Breast epithelium (tissue), 4 donors: Measurements from ENCODE around the gene PUM1. TPM values are rescaled to one million over a fixed set of nuclear protein-coding genes. Genes with fewer than 3 reads are reported as not detected.
"Not testable (repeated sequence)": the region's sequence is repeated elsewhere in the genome, so short reads cannot be mapped to it uniquely, and the experiment has no call there.

Experiments
- DNase-seq, 2 donors: peaks; one replicate each; pipeline ENCODE4 v3.0.0-alpha.2; 2019; ENCODE audit warnings: low spot score in 2 of 2
- H3K27ac ChIP-seq, 2 donors: fragments of 200-600 bp; sonication (generic) in 1 of 2; one replicate each; pipeline ENCODE4 v1.5.1; 2016 to 2019; ENCODE audit warnings: mild to moderate bottlenecking in 1 of 2
- H3K27me3 ChIP-seq, 2 donors: fragments of 200-600 bp; sonication (generic) in 1 of 2; one replicate each; pipeline versions ENCODE4 v1.5.1 to v1.6.0; 2017 to 2019; ENCODE audit warnings: control low read depth in 1 of 2, mild to moderate bottlenecking in 1 of 2
- H3K36me3 ChIP-seq: fragments of 200-600 bp; one replicate; pipeline ENCODE4 v1.5.1; 2019
- H3K4me1 ChIP-seq, 2 donors: fragments of 200-600 bp; sonication (generic); one replicate each; pipeline ENCODE4 v1.5.1; 2016 to 2019; ENCODE audit warnings: control low read depth in 1 of 2
- H3K4me3 ChIP-seq, 3 donors: fragments of 200-600 bp; sonication (generic); 1 replicate in 2 of 3; 2 replicates in 1 of 3; pipeline ENCODE4 v1.5.1; 2016 to 2019; ENCODE audit warnings: mild to moderate bottlenecking in 3 of 3, moderate library complexity in 2 of 3
- H3K9me3 ChIP-seq, 2 donors: fragments of 200-600 bp; sonication (generic) in 1 of 2; one replicate each; pipeline ENCODE4 v1.5.1; 2016 to 2019; ENCODE audit warnings: control low read depth in 1 of 2
- POLR2A ChIP-seq: fragments of 450-650 bp; IDR thresholded peaks from one replicate; pipeline ENCODE4 v1.6.1; 2016; ENCODE audit warnings: antibody characterized with exemption, mild to moderate bottlenecking, moderate library complexity
- POLR2AphosphoS5 ChIP-seq, 3 donors: sonication (generic); formaldehyde crosslinking; IDR thresholded peaks; one replicate each; pipeline ENCODE4 v1.6.1; 2017; ENCODE audit warnings: antibody characterized with exemption in 3 of 3
- intact Hi-C: fragments of 100-400 bp; cut with DNase I; formaldehyde crosslinking; loops from one replicate; pipeline ENCODE4 v1.15.1; 2023; ENCODE audit warnings: low total_unique reads
- total RNA-seq, 3 donors: library from RNA; depleted of rRNA; stranded (reverse); fragments of >200 nt; gene quantifications; one replicate each; pipeline ENCODE4 v1.1.0, GENCODE V29; 2016
- TF ChIP-seq, protein P1 (sequence below), 3 donors: fragments of 450-650 bp; IDR thresholded peaks; one replicate each; pipeline ENCODE4 v1.5.1; 2016 to 2017; ENCODE audit warnings: antibody characterized with exemption in 3 of 3, mild to moderate bottlenecking in 3 of 3, moderate library complexity in 3 of 3

PUM1 gene
- total RNA-seq, 3 donors from 2014 or later, result 93.8 to 149 (median 116) TPM

DNA sequence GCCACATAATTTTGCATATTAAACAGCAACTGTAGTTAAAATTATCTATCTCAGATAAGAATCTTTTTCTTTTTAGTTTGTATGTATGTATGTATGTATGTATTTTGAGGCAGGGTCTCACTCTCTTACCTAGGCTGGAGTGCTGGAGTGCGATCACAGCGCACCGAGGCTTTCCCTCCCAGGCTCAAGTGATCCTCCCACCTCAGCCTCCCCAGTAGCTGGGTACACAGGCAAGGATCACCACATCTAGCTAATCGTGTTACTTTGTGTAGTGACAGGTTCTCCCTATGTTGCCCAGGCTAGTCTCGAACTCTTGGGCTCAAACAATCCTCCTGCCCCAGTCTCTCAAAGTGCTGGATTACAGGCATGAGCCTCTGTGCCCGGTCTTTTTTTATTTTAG, 30.5 kb upstream of the PUM1 start:
- TF ChIP-seq, protein P1, sequence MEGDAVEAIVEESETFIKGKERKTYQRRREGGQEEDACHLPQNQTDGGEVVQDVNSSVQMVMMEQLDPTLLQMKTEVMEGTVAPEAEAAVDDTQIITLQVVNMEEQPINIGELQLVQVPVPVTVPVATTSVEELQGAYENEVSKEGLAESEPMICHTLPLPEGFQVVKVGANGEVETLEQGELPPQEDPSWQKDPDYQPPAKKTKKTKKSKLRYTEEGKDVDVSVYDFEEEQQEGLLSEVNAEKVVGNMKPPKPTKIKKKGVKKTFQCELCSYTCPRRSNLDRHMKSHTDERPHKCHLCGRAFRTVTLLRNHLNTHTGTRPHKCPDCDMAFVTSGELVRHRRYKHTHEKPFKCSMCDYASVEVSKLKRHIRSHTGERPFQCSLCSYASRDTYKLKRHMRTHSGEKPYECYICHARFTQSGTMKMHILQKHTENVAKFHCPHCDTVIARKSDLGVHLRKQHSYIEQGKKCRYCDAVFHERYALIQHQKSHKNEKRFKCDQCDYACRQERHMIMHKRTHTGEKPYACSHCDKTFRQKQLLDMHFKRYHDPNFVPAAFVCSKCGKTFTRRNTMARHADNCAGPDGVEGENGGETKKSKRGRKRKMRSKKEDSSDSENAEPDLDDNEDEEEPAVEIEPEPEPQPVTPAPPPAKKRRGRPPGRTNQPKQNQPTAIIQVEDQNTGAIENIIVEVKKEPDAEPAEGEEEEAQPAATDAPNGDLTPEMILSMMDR (IDR thresholded peaks at IDR 0.05), result no peak
- TF ChIP-seq POLR2A (no peak), POLR2AphosphoS5 (IDR thresholded peaks at IDR 0.05) (no peak)
- H3K9me3 ChIP-seq, result no peaks in the 10 kb centered on the region
- no peaks in the 10 kb centered on the region for H3K27me3 ChIP-seq
- intact Hi-C loops, result no loop called here
- H3K36me3 ChIP-seq, result no peaks in the 10 kb centered on the region
- no peak overlapping the region for H3K4me3 ChIP-seq
- H3K27ac ChIP-seq, result no peak overlapping the region
- H3K4me1 ChIP-seq, result no peaks in the 10 kb centered on the region
- no peak for DNase-seq

DNA sequence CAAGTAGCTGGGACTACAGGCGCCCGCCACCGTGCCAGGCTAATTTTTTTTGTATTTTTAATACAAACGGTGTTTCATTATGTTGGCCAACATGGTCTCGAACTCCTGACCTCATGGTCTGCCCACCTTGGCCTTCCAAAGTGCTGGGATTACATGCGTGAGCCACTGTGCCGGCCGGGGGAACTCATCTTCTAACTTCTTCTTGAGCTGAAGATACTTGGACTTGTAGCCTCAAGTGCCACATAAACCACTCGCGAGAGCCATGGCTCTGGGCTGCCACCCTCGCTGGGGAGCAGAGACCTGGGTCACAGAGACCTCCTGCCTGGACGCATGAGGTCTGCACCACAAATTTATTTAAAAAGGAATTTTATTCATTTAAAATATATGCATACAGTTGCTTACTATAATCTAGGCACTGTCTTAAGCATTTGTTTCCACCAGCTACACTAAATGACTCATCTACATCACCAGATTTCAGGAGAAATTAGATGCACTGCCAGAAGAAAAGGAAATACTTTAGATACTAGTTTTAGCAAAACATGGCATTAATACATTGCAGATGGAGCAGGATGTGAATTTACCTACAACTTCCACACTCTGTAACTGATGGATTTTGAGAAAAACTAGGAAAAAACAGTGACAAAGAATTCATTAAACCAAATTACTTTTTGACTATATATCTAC, 29.9 kb upstream of the PUM1 start:
- no peak for DNase-seq
- TF ChIP-seq POLR2A (no peak), POLR2AphosphoS5 (IDR thresholded peaks at IDR 0.05) (no peak)
- TF ChIP-seq, protein P1 (IDR thresholded peaks at IDR 0.05), result no peak
- H3K27me3 ChIP-seq, result no peaks in the 10 kb centered on the region
- H3K4me3 ChIP-seq, result no peak overlapping the region
- no peaks in the 10 kb centered on the region for H3K9me3 ChIP-seq
- H3K4me1 ChIP-seq, result no peaks in the 10 kb centered on the region
- no peaks in the 10 kb centered on the region for H3K36me3 ChIP-seq
- no peak overlapping the region for H3K27ac ChIP-seq
- intact Hi-C loops, result no loop called here

DNA sequence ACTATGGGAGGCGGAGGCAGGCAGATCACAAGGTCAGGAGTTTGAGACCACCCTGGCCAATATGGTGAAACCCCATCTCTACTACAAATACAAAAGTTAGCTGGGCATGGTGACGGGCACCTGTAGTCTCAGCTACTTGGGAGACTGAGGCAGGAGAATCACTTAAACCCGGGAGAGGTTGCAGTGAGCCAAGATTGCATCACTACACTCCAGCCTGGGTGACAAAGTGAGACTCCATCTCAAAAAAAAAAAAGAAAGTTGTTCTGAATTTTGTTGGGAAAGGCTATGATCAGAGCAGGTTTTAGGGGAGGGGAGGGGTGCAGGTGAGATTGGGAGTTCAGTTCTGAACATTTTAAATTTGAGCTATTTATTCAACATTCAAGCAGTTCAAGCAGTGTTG, 22.6 kb upstream of the PUM1 start:
- intact Hi-C loops, H3K4me1 ChIP-seq, H3K36me3 ChIP-seq, DNase-seq, H3K27me3 ChIP-seq, H3K27ac ChIP-seq, H3K9me3 ChIP-seq, H3K4me3 ChIP-seq: not testable (repeated sequence)

DNA sequence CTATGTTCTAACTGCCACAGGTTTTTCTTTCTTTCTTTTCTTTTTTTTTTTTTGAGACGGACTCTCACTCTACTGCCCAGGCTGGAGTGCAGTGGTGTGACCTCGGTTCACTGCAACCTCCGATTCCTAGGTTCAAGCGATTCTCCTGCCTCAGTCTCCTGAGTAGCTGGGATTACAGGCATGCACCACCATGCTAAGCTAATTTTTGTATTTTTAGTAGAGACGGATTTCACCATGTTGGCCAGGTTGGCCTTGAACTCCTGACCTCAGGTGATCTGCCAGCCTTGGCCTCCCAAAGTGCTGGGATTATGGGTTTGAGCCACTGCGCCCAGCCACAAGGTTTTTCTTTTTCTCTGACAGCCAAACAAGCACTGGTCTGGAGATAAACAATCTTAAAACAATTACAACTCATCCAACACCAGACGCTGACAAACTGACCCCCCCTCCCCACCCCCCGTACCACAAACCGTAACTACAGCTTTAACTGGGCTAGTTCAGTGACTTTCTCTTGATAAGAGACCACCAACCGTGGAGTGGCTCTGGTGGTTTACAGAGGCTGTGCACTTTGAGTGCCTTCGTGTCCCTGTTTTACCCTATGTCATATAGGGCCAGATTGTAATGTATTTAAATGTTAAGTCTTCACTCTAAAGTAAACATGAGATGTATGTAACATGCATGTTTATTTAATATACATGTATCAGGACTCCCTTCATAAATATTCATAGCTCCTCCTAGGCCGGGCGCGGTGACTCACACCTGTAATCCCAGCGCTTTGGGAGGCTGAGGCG, 19.5 kb upstream of the PUM1 start:
- Histone ChIP-seq H3K9me3 (no peaks in the 10 kb centered on the region), H3K4me3 (no peak overlapping the region), H3K36me3 (no peaks in the 10 kb centered on the region), H3K27me3 (no peaks in the 10 kb centered on the region), H3K4me1 (no peaks in the 10 kb centered on the region), H3K27ac (no peak overlapping the region)
- TF ChIP-seq POLR2AphosphoS5 (IDR thresholded peaks at IDR 0.05), result no peak
- TF ChIP-seq, protein P1 (IDR thresholded peaks at IDR 0.05), result no peak
- no peak for TF ChIP-seq POLR2A
- DNase-seq, result no peak
- intact Hi-C loops, result no loop called here

DNA sequence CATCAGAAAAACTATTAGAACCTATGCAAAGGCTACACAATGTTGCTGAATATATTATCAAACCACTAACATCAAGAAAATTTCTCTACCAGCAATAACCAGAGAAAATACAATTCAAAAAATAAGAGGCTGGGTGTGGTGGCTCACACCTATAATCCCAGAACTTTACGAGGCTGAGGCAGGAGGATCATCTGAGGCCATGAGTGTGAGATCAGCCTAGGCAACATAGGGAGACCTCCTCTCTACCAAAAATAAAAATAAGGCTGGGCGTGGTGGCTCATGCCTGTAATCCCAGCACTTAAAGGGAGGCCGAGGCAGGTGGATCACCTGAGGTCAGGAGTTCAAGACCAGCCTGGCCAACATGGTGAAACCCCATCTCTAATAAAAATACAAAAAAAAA, 16.9 kb upstream of the PUM1 start:
- Histone ChIP-seq H3K27ac (no peak overlapping the region), H3K27me3 (no peaks in the 10 kb centered on the region), H3K4me3 (no peak overlapping the region), H3K4me1 (no peaks in the 10 kb centered on the region), H3K9me3 (no peaks in the 10 kb centered on the region), H3K36me3 (no peaks in the 10 kb centered on the region)
- TF ChIP-seq POLR2AphosphoS5 (IDR thresholded peaks at IDR 0.05), result no peak
- TF ChIP-seq, protein P1 (IDR thresholded peaks at IDR 0.05), result no peak
- no peak for TF ChIP-seq POLR2A
- no peak for DNase-seq
- intact Hi-C loops, result no loop called here
